WI38 (cell line): ENCODE data around the gene BPIFB6.

Experiments
- H3K4me3 ChIP-seq: 2 replicates; pipeline ENCODE4 v1.5.1; 2011; ENCODE audit warnings: low read depth, mild to moderate bottlenecking, control low read depth, low read length
- TF ChIP-seq, protein P1 (sequence below): IDR thresholded peaks from 2 replicates; pipeline ENCODE4 v1.5.1; 2012; ENCODE audit warnings: low read depth, mild to moderate bottlenecking, control low read depth, low read length

Gene BPIFB6

DNA sequence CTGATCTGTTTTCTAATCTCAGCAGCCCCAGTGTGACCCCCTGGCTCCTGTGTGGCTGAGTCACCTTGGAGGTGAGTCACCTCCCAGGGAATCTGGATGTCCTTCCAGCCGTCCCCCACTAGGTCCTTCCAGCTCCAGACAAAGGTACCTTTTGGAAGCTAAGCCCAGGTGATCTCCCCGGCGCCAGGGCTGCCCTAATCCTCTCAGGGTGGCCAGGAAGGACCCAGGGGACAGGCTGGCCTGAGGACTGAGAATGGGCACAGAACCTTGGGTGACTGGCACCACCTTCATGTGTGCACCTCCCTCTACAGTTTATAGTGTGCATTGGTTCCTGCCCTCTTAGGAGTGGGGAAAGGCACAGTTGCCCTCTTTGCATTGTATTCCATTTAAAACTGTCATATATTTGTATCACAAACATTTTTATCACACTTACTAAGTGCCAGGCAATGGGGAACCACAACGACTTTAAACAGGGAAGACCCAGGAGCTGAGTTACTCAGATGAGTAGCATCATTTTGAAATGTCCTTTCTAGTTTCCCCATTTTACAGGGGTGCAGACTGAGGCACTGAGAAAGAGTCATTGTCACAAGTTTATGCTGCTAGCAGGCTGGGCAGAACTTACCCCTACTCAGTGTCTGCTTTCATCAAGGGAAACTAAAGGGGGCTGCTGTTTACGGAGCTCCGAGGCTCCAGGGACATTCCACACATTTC lies 45.4 kb downstream of the BPIFB6 start:
- no peak overlapping the region for H3K4me3 ChIP-seq
- TF ChIP-seq, protein P1, sequence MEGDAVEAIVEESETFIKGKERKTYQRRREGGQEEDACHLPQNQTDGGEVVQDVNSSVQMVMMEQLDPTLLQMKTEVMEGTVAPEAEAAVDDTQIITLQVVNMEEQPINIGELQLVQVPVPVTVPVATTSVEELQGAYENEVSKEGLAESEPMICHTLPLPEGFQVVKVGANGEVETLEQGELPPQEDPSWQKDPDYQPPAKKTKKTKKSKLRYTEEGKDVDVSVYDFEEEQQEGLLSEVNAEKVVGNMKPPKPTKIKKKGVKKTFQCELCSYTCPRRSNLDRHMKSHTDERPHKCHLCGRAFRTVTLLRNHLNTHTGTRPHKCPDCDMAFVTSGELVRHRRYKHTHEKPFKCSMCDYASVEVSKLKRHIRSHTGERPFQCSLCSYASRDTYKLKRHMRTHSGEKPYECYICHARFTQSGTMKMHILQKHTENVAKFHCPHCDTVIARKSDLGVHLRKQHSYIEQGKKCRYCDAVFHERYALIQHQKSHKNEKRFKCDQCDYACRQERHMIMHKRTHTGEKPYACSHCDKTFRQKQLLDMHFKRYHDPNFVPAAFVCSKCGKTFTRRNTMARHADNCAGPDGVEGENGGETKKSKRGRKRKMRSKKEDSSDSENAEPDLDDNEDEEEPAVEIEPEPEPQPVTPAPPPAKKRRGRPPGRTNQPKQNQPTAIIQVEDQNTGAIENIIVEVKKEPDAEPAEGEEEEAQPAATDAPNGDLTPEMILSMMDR = no peak

- TF ChIP-seq, protein P1 = no peak
- no peak within 1 kb of the TSS for H3K4me3 ChIP-seq
Measured at GRCh38 chr20:33079259-33079658, 47.8 kb downstream of the BPIFB6 start, which contains the start of gene BPIFB4. Gene BPIFB4, plus strand, starts transcription at chr20:33079643. Its CDS starts 1,884 bp downstream, at chr20:33081527.

DNA sequence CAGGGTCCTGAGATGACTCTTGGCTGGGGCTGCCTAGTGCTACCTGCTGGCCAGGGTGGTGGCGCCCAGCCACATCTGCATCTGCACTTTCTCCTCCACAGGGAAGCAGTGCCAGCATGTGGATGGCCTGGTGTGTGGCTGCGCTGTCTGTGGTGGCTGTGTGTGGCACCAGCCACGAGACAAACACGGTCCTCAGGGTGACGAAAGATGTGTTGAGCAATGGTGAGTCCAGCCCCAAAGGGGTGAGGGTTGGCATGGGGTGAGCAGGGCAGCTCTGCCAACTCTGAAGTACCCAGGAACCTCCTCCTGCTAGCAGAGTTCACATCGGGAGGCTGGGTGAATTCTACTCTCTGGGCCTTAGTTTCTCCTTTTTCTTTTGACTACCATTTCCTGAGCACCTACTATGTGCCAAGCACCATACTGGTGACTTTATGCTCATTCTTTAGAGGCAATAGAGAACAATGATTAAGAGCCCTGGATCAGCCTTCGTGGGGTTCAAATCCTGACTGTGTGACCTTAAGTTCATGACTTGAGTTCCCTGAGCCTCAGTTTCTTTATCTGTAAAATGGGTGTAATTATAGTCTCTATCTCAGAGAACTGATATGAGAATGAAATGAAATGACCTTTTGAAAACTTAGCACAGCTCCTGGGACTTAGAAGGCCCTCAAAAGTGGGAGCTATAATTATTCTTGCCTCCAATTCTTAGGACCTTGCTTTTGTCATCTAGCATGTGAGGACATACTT lies 50.1 kb downstream of the BPIFB6 start:
- TF ChIP-seq, protein P1 = no peak
- no peak overlapping the region for H3K4me3 ChIP-seq

GRCh38 chr20:33082546-33082945 lies 51.1 kb downstream of the BPIFB6 start:
- TF ChIP-seq, protein P1 = no peak
- H3K4me3 ChIP-seq = no peak overlapping the region

- TF ChIP-seq, protein P1 = no peak
- H3K4me3 ChIP-seq = no peak overlapping the region
Measured at GRCh38 chr20:33083544-33084340, 52.3 kb downstream of the BPIFB6 start.

GRCh38 chr20:33084722-33085121 lies 53.3 kb downstream of the BPIFB6 start:
- H3K4me3 ChIP-seq = no peak overlapping the region
- TF ChIP-seq, protein P1 = no peak
